Adipose tissue (tissue), 3 donors: ENCODE results near the gene PARK7. TPM values are rescaled to one million over a fixed set of nuclear protein-coding genes. Genes with fewer than 3 reads are reported as not detected.

Experiments used
- H3K27ac ChIP-seq: one replicate; pipeline ENCODE4 v1.5.1; 2013; ENCODE audit warnings: low read depth, low read length
- WGBS, 3 donors: extraction: QIAGEN DNeasy Blood & Tissue Kit; methylation state at CpG; one replicate each; pipeline ENCODE4 v1.1.7; 2013; 5-methylcytosine and 5-hydroxymethylcytosine counted together
- polyA plus RNA-seq, 3 donors: library from polyadenylated mRNA; stranded (reverse); fragments of 200-250 nt; gene quantifications; one replicate each; pipeline ENCODE4 v1.2.3, GENCODE V29; 2013
- donor health status: healthy with polysubstance abuse.
- donor health status: Bipolar disorder and iron deficiency.
- donor health status: healthy.

Gene PARK7
- polyA plus RNA-seq, 3 donors: 173 to 397 (median 342) TPM

DNA sequence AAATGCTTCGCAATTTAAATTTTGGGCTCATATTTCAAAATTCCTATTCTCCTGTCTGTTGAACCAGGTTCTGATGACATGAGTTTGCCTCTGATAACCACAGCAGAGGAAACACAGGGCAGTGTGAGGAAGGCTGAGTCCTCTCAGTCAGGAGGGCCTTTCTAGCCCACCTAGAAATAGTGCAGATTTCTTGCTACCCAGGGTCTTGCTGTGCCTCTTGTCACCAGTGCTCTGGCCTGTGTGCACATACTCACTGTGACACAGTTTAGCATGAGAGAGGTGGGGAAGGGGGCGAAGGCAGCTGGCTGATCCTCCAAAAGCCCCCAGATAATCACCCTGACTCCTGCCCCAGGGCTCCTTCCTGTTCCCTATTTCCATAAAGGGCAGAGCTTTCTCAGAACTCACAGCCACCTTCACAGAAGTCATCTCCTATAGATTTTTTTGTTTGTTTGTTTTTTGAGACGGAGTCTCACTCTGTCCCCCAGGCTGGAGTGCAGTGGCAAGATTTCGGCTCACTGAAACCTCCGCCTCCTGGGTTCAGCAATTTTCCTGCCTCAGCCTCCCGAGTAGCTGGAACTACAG lies 40.9 kb downstream of the PARK7 start:
- 95 to 98% (median 97%) methylated on average over 6 of the region's 6 CpGs for WGBS, 3 donors
- no peak overlapping the region for H3K27ac ChIP-seq

DNA sequence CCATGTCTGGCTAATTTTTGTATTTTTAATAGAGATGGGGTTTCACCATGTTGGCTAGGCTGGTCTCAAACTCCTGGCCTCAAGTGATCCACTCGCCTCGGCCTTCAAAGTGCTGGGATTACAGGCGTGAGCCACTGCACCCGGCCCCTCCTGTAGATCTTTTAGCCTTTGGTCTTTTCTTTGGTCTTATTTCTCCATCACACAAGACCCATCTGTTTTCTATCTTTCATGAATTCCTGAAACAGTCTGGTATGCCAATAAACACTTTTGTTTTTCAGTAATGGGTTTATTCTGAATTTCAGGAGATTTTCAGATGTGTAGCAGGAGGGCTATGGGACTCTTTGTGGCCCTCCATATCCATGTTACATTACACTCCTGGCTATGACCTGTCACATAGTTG lies 41.4 kb downstream of the PARK7 start:
- H3K27ac ChIP-seq: no peak overlapping the region
- WGBS, 3 donors: 96 to 98% (median 97%) methylated on average over 4 of the region's 4 CpGs

DNA sequence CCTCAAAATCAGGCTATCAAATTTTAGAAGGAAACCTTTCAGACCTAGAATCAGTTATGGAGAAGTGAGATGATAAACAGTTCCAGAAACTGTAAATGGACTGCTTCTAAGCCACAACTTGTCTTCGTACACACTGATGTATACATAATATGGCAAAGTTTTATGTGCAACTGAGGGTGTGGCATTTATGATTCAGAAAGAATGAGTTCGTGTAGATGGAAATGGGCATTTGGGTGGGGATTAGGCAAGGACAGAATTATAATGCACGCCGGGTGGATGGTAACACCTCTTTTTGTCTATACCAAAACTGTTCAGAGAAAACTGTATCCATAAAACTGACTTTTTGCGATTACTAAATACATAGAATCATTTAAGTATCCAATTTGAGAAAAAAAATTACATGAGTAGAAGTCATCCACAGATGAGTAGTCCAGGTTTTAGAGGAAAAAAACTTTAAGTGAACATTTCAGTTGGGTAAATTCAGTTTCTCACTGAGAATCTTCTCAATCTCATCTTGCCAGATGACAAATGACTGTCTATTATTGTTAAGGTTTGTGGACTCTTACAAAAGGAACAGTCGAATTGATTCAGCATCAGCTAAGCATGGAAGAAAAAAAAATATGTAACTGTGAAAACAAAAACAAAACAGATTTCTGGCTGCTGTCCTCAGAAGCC lies 42.1 kb downstream of the PARK7 start:
- 84 to 89% (median 87%) methylated on average over 6 of the region's 6 CpGs for WGBS, 3 donors
- no peak overlapping the region for H3K27ac ChIP-seq

DNA sequence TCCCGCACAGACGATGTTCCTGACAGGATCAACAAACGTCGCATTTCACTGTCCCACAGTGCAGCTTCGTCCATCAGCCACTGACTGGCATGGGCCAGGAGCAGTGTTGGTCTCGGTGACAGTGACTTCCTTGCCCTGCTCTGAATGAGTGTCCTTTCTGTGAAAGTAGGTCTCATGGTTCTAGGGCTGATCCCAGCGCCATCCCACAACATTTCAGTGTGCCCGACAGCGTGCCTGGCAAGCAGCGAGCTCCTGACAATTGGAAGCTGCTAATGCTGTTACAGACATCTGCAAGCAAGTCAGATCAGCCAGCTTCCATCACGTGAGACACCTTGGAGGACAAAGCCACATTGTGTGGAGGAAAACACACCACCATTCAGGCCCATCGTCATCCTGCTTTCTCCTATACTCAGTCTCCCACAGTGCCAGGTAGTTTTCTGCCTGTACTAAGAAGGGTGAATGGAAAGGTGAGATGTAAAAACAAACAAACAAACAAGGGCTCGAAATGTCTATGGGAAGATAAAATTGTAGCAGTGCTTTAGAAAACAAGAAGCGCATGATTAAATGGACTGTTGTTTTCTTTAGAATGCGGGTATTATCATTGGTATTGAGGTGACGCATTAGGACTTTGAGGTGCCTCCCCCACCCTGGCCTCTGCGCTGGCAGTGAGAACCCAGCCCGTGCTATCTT lies 42.7 kb downstream of the PARK7 start:
- H3K27ac ChIP-seq: no peak overlapping the region
- 65 to 77% (median 68%) methylated on average over 18 of the region's 18 CpGs for WGBS, 3 donors

DNA sequence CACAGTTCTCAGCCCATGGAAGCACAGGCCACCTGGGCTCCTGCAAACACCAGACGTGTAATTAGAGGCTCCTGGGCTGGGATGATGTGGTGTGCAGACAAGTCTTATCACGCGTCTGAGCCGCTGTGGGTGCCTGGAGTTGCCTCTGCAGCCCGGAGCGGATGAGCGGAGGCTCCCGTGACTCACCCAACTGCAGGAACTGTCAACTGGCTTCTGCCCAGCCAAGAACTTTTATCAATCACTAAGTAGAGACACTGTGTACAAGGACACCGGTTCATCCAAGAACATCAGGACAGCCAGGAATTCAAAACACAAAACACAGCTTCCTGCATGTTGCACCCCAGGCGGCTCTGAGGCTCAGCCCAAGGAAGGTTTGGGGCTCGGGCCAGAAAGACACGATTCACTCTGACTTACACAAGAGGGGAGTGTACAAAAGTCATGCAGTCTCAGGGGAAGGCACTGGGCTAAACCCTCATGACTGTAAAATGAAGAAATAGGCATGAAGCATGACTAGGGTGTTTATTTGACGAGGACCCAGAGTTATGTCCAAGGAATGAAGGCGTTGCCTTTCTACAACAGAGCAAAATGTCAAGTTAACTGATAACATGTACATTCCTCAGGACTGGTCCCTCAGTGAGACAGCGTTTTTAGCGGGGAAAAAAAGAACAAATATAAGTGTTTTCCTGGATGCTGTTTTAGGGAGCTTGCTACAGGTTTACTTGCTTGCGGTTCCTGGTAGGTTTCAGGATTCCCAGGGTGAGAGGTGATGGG lies 43.5 kb downstream of the PARK7 start:
- 31 to 36% (median 33%) methylated on average over 17 of the region's 17 CpGs for WGBS, 3 donors
- H3K27ac ChIP-seq: peak overlapping the region; percentile 49

DNA sequence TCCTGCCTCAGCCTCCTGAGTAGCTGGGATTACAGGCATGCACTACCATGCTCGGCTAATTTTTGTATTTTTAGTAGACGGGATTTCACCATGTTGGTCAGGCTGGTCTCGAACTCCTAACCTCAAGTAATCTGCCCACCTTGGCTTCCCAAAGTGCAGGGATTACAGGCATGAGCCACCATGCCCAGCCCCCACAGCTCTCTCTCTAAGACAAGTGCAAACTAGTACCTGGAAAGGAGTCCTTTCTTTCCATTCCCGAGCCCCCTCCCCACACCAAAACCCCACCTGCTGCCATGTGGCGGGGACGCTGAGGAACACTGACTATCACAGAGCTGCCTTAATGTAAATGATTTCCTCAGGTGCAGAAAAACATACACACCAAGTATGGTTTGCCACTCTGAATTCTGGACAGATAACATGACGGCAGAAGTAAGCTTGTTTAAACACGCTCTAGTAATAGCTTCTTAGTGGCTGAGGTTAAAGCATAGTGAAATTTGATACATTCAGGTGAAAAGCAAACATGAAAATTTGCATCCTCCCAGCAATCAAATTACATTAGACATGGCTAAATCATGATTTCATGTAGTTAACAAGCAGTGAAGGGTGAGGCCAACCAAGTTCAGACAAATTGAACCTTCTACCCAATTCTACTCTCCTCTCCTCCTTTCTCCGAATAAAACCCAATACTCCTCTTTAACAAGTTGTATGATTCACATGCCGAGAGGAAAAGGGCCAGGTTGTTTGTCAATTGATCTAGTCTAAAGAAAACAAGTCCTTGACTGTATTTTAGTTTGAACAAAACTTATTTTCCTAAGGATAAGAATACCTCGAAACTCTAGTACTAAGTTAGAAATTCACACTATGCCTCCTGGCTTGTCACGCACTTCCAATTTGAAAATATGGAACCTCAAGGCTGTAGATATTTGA lies 44.8 kb downstream of the PARK7 start:
- H3K27ac ChIP-seq: no peak overlapping the region
- WGBS, 3 donors: 57 to 90% (median 89%) methylated on average over 12 of the region's 12 CpGs

DNA sequence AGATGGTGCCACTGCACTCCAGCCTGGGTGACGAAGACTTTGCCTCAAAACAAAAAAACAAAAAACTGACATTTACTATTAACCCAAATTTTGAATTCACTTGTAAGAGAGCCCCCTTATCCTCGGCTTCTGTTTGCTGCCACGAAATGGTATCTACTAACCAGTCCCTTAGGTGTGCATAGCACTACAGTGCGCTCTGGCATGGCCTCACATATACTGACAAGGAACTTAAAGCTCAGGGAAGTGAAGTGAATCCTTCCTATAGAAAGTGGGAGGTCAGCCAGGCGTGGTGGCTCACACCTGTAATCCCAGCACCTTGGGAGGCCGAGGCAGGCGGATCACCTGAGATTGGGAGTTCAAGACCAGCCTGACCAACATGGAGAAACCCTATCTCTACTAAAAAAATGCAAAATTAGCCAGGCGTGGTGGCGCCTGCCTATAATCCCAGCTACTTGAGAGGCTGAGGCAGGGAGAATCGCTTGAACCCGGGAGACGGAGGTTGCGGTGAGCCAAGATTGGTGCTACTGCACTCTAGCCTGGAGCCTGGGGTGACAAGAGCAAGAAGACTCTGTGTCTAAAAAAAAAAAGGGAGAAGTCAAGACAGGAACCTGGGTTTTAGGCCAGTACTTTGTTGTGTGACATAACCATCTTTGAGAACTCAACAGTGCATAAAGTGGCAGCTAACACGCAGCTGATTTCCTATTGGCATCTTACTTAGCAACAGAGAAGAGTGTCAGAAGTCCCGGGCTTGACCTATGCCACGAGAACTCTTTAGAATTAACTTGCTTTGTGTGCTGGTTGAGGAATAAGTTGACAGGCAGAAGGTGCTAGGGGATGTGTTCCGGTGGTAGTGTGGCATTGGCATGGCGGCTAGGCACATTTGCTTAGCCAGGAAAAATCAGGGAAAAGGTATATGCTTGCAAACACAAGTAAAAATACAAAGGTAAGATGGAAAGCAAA lies 47.8 kb downstream of the PARK7 start:
- WGBS, 3 donors: 94 to 95% (median 95%) methylated on average over 18 of the region's 18 CpGs
- H3K27ac ChIP-seq: no peak overlapping the region

DNA sequence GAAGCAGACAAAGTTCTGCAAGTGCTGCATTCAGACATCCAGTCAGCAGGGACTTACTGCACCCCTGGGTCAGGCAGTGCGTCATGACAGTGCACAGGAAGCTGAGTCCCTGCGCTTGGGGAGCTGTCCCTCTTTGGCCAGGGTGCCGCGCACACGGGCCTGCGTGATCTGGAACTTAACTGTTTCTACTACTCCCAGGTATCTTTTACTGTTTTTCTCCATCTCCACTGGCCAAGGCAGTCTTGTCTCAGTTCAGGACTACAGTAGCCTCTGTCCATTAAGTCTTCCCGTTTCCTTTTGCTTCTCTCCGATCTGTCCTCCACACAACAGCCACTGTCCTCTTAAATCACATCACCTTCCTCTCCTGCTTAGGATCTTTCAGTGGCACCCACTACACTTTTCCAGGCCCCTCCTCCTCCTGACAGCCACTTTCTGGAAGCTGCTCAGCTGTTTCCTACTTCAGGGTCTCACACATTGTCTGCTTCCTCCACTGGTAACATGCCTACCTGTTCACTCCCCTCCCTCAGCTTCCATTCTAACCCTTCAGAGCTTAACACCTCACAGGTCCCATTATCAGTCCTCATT lies 48.7 kb downstream of the PARK7 start:
- no peak overlapping the region for H3K27ac ChIP-seq
- WGBS, 3 donors: 77 to 84% (median 83%) methylated on average over 8 of the region's 8 CpGs

DNA sequence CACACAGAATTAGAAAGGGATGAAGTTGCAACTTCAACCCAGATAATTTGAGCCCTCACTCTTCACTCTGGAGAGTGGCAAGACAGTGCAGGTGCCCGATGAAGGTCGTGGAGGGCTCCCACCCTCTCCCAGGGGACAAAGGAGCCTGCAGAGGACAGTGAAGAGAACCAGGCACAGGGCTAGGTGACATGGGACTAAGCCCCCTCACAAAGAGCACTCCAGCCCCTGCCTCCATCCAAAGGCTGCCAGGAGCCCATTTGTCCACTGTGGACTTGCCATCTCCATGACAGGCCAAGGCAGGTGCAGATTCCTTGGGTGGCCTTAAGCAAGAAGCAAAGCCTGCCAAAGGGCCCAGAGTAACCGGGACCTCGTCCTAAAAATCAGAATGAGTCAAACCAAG lies 49.5 kb downstream of the PARK7 start:
- WGBS, 3 donors: 79 to 85% (median 80%) methylated on average over 4 of the region's 4 CpGs
- H3K27ac ChIP-seq: no peak overlapping the region

DNA sequence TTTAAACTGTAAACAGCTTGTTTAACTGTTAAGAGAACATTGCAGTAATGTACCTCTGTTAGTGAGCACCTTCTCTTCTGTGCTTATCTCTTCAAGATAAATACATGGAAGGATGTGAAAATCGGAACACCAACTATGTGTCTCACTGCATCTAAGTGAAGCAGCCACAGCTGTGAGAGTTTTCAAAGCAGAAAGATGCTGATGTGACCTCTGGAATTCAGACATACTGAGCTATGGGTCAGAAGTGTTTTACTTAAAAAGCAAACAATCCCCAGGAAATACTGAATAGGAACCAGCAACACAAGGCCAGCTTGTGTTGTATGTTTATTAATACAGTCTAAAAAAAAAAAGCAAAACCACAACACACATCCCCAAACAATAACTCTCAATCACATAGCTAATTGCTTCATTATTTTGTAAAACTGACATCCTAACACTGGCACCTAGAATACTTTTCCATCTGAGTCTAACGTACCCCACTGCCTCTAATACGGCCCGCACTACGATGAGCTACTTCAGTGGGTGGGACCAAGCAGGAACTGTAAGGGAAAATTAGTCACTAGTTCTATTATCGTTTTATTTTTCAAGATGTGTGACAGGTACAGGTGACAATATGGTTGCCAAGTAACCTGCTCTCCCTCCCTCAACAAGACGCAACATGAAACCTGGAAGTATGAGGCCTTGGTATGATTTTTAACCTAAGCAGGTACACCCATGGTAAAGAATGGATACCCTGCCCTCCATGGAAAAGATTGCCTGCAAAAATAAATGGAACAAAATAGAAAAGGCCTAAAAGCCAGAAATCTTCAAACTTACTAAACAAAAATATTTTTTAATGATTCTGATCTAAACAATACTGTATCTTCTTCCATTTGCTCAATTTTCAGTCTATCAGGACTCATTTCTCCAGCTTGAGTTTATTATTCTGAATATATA lies 50.7 kb downstream of the PARK7 start:
- H3K27ac ChIP-seq: no peak overlapping the region
- 72 to 87% (median 86%) methylated on average over 7 of the region's 7 CpGs for WGBS, 3 donors

DNA sequence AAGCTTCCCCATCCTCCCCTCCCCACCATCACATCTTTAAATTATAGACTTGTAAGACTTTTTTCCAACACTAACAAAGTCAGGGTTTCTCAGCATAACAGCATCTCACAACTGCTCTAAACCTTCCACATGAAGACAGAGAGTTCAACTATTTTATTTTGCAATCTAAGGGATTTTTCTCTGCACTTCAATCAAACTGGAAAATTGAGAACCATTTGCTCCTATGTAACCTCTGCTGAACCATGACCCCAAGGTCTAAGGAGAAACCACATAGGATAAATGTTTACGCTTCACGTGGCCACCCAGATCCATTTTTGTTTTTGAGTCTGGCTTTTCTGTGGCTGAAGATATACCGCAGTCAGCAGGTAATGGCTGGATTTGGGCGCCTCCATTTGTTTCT lies 51.4 kb downstream of the PARK7 start:
- whole genome bisulfite sequencing, 3 donors: 91 to 95% (median 93%) methylated on average over 4 of the region's 4 CpGs
- H3K27ac ChIP-seq: no peak overlapping the region

DNA sequence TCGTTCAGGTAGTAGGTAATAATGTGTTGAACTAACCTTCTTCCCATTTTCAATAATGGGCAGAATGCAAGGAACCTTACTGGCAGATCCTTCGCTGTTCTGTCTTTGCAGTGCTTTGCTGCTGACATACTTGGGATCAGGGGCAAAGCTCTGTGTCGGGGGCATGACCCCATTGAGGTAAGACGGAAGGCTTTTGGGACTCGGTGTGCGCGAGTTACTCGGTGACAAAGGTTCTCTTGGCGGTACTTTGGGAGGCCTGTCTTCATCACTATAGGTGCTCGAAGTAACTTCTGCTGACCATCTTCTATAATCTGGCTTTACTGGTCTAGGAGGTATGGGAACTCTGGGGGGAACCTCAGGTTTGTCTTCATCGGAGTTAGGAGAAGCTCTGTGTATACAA lies 51.9 kb downstream of the PARK7 start:
- 87 to 90% (median 87%) methylated on average over 11 of the region's 11 CpGs for WGBS, 3 donors
- H3K27ac ChIP-seq: no peak overlapping the region

DNA sequence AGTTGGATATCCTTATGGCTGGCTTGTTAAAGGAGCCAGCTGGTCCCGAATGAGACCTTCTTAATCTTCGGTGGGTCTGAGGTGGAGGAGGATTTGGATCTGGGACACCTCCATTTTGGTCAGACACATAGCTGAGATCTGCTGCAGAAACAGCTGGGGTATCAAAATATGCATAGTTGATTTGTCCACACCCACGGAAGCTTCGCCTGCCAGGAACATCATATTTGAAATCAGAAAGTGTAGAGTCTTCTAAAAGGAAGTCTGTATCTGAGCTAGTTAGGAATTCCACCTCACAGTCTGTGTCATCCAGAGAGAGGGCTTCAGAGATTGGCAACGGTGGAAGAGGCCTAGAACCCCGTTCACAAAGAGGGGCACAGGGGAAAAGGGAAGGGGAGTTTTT lies 52.3 kb downstream of the PARK7 start:
- H3K27ac ChIP-seq: no peak overlapping the region
- 68 to 76% (median 69%) methylated on average over 6 of the region's 6 CpGs for WGBS, 3 donors

DNA sequence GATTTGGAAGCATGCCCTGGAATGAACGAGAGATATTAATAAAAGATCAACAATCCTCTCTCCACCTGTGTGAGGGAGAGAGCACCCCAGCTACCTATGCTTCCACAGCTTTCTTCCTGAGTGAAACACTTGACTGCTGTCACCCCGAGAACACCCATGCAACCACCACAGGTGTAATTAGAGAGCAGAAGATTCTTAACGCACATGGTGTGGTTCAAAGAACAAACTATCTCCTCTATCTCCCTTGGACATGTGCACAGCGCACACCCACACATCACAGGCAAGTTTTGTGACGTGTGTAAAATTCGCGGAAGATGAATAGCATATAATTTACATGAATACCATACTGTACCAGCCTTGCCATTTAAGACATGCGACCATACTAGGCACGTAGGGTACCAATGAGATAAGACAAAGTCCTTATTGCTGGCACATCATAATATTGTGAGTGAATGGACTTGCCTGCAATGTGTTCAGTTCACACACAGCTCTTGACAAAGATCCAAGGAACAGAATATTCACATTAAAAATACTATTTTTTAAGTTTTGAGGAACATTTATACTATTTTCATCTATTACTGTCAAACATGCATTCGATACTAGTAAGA lies 53.0 kb downstream of the PARK7 start:
- H3K27ac ChIP-seq: no peak overlapping the region
- WGBS, 3 donors: 61 to 85% (median 80%) methylated on average over 10 of the region's 10 CpGs

DNA sequence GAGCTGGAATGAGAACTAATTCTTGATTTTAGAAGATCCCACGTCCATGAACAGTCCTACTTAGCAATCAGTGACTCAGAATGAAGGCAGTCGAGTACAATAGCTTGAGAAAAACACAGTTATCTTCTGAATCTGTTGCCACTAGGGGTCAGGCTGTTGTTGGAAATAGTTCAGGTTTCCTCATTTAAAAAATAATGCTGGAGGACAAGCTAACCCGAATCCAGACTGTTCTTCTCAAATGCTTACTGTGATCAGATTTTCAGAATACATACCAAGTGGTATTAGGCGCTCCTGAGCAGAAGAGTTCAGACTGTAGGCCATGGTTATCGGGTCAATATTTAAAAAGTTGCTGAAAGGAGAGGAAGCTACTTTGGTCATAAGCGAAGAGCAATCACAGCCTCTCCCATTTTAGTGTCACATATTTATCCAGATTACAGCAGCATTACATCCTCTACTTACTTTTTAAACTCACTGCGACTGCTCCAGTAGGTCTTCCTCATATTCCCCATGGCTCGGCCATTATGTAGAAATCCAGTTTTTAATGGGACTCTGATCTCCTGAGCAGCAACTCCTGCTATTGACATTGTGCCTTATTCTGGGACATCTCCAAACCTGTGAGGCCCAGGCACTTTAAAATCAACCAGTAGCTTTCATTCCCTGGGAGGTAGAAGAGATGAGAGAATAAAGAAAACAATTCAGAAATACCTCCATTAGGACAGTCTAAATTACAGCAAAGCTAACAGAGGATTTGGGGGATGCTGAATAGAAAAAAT lies 53.7 kb downstream of the PARK7 start:
- H3K27ac ChIP-seq: no peak overlapping the region

More for the DNA sequence above, 53.7 kb downstream of the PARK7 start:
- 17 to 30% (median 25%) methylated on average over 8 of the region's 8 CpGs for WGBS, 3 donors
